Activated CD8-positive, alpha-beta T cell treated with anti-CD3 and anti-CD28 coated beads, Interleukin-2, amount 10 ng/mL, durations not matched to agents 7 days and 5 days (primary cell): ENCODE results near the gene C3orf70. TPM values are rescaled to one million over a fixed set of nuclear protein-coding genes. Genes with fewer than 3 reads are reported as not detected.

ENCODE experiments used
- ATAC-seq: fragments of 150-1000 bp; cut with Tn5 transposase; one replicate; pipeline ENCODE4 v1.10.0; 2021; ENCODE audit warnings: moderate library complexity
- CTCF ChIA-PET: fragments of 350-600 bp; sonication (Branson Sonifier 250); formaldehyde crosslinking; loops from one replicate; lab custom pipeline; 2021; ENCODE audit warnings: antibody characterized with exemption; lab: Charles Lee
- POLR2A ChIA-PET: fragments of 350-600 bp; sonication (Branson Sonifier 250); formaldehyde crosslinking; loops from one replicate; lab custom pipeline; 2021; ENCODE audit warnings: antibody characterized with exemption; lab: Charles Lee
- DNase-seq: peaks from one replicate; pipeline ENCODE4 v3.0.0-alpha.2; 2020
- H3K27ac Mint-ChIP-seq: one replicate; pipeline ENCODE4 v1.8.0; 2021; ENCODE audit warnings: mild to moderate bottlenecking, mixed read lengths
- H3K27me3 Mint-ChIP-seq: one replicate; pipeline ENCODE4 v1.8.0; 2021; ENCODE audit warnings: low read depth, mixed read lengths
- H3K36me3 Mint-ChIP-seq: one replicate; pipeline ENCODE4 v1.8.0; 2021; ENCODE audit warnings: low read depth, mixed read lengths
- H3K4me1 Mint-ChIP-seq: one replicate; pipeline ENCODE4 v1.8.0; 2021; ENCODE audit warnings: low read depth, mixed read lengths
- H3K4me3 Mint-ChIP-seq: one replicate; pipeline ENCODE4 v1.8.0; 2021; ENCODE audit warnings: mild to moderate bottlenecking, mixed read lengths
- H3K9me3 Mint-ChIP-seq: one replicate; pipeline ENCODE4 v1.8.0; 2022; ENCODE audit warnings: mixed read lengths; ENCODE audit not compliant: insufficient read depth
- total RNA-seq, 2 experiments: library from RNA; stranded (reverse); gene quantifications; one replicate each; pipeline ENCODE4 v1.2.3, GENCODE V29; 2021

C3orf70 gene
- total RNA-seq, 2 experiments from 2014 or later: 0.13 TPM; not detected in 1

DNA sequence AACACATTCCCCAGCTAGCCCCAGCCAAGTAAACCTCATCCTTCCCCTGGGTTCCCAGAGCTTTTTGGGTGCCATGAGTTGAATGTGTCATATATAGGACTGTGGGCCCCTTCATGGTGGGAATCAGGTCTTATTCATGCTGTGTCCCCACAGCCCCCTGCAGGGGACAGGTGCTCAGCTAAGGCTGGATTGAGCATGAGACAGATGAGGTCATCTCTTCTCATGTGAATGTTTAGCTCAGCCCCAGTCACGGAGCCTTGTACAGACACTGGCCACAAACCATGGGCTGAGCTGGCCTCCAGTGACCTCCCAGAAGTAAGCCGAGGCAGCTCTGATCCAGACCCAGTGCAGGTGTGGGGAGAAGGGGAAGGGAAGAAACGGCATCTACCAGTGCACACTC, 70.7 kb downstream of the C3orf70 start:
- H3K4me1 Mint-ChIP-seq: no peaks in the 10 kb centered on the region
- no peak for DNase-seq
- ChIA-PET CTCF (no interaction called here), POLR2A (no interaction called here)
- ATAC-seq: no peak
- no peaks in the 10 kb centered on the region for H3K9me3 Mint-ChIP-seq
- no peaks in the 10 kb centered on the region for H3K36me3 Mint-ChIP-seq
- no peak overlapping the region for H3K4me3 Mint-ChIP-seq
- no peak overlapping the region for H3K27ac Mint-ChIP-seq
- peaks cover 8% of the 10 kb centered on the region for H3K27me3 Mint-ChIP-seq

DNA sequence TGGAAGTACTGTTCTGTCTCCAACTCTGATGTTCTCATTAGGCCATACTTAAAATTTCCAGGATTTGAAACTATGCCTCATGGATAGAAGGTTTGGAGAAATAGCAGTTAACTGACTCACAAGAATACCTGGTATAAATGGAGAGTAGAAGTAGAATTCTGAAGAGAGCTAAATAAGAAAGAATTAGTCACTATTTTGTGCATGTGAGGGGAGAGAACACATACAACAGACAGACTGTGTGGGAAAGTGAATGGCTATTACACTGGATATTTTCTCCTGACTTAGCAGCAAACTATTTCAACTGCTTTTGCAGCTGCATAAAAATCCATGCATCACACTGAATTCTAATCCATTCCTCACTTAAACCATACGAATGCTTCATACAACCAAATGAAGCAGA, 71.3 kb downstream of the C3orf70 start:
- ChIA-PET POLR2A (no interaction called here), CTCF (no interaction called here)
- no peaks in the 10 kb centered on the region for H3K4me1 Mint-ChIP-seq
- ATAC-seq: no peak
- H3K36me3 Mint-ChIP-seq: no peaks in the 10 kb centered on the region
- DNase-seq: no peak
- no peak overlapping the region for H3K27ac Mint-ChIP-seq
- peaks cover 7% of the 10 kb centered on the region for H3K27me3 Mint-ChIP-seq
- H3K9me3 Mint-ChIP-seq: no peaks in the 10 kb centered on the region
- H3K4me3 Mint-ChIP-seq: no peak overlapping the region

DNA sequence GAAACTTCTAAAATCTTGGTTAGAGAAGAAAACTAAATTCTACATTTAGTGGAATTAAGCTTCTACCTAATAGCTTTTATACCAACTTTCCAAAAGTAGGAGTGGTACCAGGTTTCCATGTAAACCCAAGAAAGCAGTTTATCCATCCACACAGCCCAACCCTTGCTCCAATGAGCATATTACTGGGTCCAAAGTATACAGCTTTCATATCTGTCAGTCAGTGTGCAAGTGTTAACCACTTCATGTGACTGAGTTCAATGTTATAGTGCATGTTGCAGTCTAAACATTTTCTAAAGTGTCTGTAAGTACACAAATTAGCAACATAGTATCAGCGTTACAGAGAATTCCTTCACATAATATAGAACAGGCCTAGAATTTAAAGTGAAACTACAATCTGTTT, 73.2 kb downstream of the C3orf70 start:
- no peak for ATAC-seq
- Mint-ChIP-seq H3K27ac (no peak overlapping the region), H3K9me3 (no peaks in the 10 kb centered on the region), H3K4me1 (no peaks in the 10 kb centered on the region), H3K4me3 (no peak overlapping the region), H3K36me3 (no peaks in the 10 kb centered on the region), H3K27me3 (peaks cover 1% of the 10 kb centered on the region)
- ChIA-PET CTCF (no interaction called here), POLR2A (no interaction called here)
- no peak for DNase-seq

DNA sequence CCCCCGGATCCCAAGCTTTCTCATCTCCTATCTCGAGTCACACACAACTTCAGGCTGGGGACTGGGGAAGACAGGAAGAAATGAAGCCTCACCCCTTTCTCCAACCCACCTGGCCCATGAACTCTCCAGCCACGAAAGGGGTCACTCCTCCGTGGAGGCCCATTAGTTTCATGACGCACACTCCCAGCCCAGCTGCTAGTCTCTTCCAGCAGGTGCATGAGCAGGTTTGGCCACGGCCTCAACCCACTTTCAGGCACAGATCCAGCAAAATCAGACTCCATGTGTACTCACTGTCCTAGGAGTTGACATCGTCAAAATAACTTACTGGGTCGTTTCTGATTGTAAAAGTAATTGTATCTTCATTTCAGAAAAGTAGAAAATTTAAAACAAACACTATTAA, 76.6 kb downstream of the C3orf70 start:
- no peaks in the 10 kb centered on the region for H3K9me3 Mint-ChIP-seq
- no peak for ATAC-seq
- no peak overlapping the region for H3K4me3 Mint-ChIP-seq
- CTCF ChIA-PET: interaction anchor here (0.9 kb wide), 1 partner anchor 100 kb away, joined by 3 read pairs; no protein-coding TSS in a partner anchor
- no peak overlapping the region for H3K27ac Mint-ChIP-seq
- POLR2A ChIA-PET: no interaction called here
- H3K27me3 Mint-ChIP-seq: no peaks in the 10 kb centered on the region
- H3K36me3 Mint-ChIP-seq: no peaks in the 10 kb centered on the region
- H3K4me1 Mint-ChIP-seq: no peaks in the 10 kb centered on the region
- DNase-seq: no peak

GRCh38 chr3:185075547-185075946, 77.3 kb downstream of the C3orf70 start:
- Mint-ChIP-seq H3K27ac (no peak overlapping the region), H3K36me3 (no peaks in the 10 kb centered on the region), H3K4me3 (no peak overlapping the region), H3K9me3 (no peaks in the 10 kb centered on the region), H3K4me1 (no peaks in the 10 kb centered on the region), H3K27me3 (no peaks in the 10 kb centered on the region)
- no peak for DNase-seq
- ATAC-seq: no peak
- ChIA-PET CTCF (interaction anchor here (0.9 kb wide), 1 partner anchor 101 kb away, joined by 3 read pairs; no protein-coding TSS in a partner anchor), POLR2A (no interaction called here)

GRCh38 chr3:185071287-185071800, 81.5 kb downstream of the C3orf70 start:
- H3K4me1 Mint-ChIP-seq: no peaks in the 10 kb centered on the region
- CTCF ChIA-PET: no interaction called here
- POLR2A ChIA-PET: no interaction called here
- no peak overlapping the region for H3K4me3 Mint-ChIP-seq
- no peaks in the 10 kb centered on the region for H3K27me3 Mint-ChIP-seq
- H3K36me3 Mint-ChIP-seq: no peaks in the 10 kb centered on the region
- DNase-seq (no peak), ATAC-seq (no peak)
- no peaks in the 10 kb centered on the region for H3K9me3 Mint-ChIP-seq
- H3K27ac Mint-ChIP-seq: no peak overlapping the region

- Mint-ChIP-seq H3K36me3 (no peaks in the 10 kb centered on the region), H3K4me1 (no peaks in the 10 kb centered on the region), H3K27me3 (no peaks in the 10 kb centered on the region), H3K27ac (no peak overlapping the region), H3K4me3 (no peak overlapping the region), H3K9me3 (no peaks in the 10 kb centered on the region)
- ChIA-PET POLR2A (no interaction called here), CTCF (no interaction called here)
- ATAC-seq (no peak), DNase-seq (no peak)
These were observed 82.2 kb downstream of the C3orf70 start for GRCh38 chr3:185070491-185071286.

GRCh38 chr3:185069037-185070030, 83.5 kb downstream of the C3orf70 start:
- H3K4me1 Mint-ChIP-seq: no peaks in the 10 kb centered on the region
- no peaks in the 10 kb centered on the region for H3K9me3 Mint-ChIP-seq
- no peak for ATAC-seq
- ChIA-PET POLR2A (interaction anchor here (0.6 kb wide), 1 partner anchor 13 kb away, joined by 3 read pairs; no protein-coding TSS in a partner anchor), CTCF (interaction anchor here (0.8 kb wide), 1 partner anchor 78 kb away, joined by 3 read pairs; no protein-coding TSS in a partner anchor)
- no peak for DNase-seq
- no peaks in the 10 kb centered on the region for H3K27me3 Mint-ChIP-seq
- H3K4me3 Mint-ChIP-seq: no peak overlapping the region
- H3K36me3 Mint-ChIP-seq: no peaks in the 10 kb centered on the region
- H3K27ac Mint-ChIP-seq: no peak overlapping the region

- Mint-ChIP-seq H3K4me3 (no peak overlapping the region), H3K9me3 (no peaks in the 10 kb centered on the region), H3K36me3 (no peaks in the 10 kb centered on the region), H3K4me1 (no peaks in the 10 kb centered on the region), H3K27me3 (no peaks in the 10 kb centered on the region), H3K27ac (no peak overlapping the region)
- CTCF ChIA-PET: no interaction called here
- POLR2A ChIA-PET: no interaction called here
- ATAC-seq: no peak
- DNase-seq: peak; percentile 6
These were observed 85.7 kb downstream of the C3orf70 start for GRCh38 chr3:185067173-185067572.

DNA sequence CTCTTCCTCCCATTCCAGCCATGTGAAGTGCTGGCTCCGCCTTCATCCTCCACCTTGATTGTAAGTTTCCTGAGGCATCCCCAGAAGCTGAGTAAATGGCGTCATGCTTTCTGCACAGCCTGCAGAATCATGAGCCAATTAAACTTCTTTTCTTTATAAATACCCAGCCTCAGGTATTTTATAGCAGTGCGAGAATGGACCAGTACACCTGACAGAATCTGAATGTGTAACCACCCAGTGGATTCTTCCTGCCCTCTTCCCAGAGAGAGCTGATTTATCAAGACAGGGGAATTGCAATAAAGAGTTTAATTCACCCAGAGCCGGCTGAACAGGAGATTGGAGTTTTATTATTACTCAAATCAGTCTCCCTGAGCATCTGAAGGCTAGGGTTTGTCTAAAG, 86.6 kb downstream of the C3orf70 start:
- ChIA-PET POLR2A (no interaction called here), CTCF (no interaction called here)
- H3K36me3 Mint-ChIP-seq: no peaks in the 10 kb centered on the region
- H3K27ac Mint-ChIP-seq: no peak overlapping the region
- H3K9me3 Mint-ChIP-seq: no peaks in the 10 kb centered on the region
- H3K4me1 Mint-ChIP-seq: no peaks in the 10 kb centered on the region
- ATAC-seq (no peak), DNase-seq (no peak)
- no peak overlapping the region for H3K4me3 Mint-ChIP-seq
- H3K27me3 Mint-ChIP-seq: no peaks in the 10 kb centered on the region

DNA sequence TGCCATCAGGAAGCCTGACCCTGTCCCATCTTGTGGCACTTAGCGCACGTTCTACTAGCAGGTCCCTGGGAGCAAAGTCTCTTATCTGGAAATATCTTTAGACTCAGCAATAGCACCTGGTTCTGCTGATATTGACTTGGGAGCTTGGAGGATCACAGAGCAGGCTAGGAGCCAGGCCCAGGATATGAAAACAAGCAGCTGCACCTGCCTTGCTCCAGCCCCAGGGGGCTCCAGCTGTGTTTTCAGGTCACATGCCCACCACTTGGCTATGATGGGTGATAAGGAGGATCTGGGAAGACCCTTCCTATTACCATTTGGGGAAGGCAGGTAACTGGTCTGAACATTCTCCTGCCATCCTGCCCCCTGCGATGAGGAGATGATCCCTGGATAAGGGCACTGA, 87.8 kb downstream of the C3orf70 start:
- DNase-seq: no peak
- ChIA-PET POLR2A (no interaction called here), CTCF (no interaction called here)
- Mint-ChIP-seq H3K4me3 (no peak overlapping the region), H3K27ac (no peak overlapping the region), H3K4me1 (no peaks in the 10 kb centered on the region), H3K36me3 (no peaks in the 10 kb centered on the region), H3K9me3 (no peaks in the 10 kb centered on the region), H3K27me3 (no peaks in the 10 kb centered on the region)
- ATAC-seq: no peak

DNA sequence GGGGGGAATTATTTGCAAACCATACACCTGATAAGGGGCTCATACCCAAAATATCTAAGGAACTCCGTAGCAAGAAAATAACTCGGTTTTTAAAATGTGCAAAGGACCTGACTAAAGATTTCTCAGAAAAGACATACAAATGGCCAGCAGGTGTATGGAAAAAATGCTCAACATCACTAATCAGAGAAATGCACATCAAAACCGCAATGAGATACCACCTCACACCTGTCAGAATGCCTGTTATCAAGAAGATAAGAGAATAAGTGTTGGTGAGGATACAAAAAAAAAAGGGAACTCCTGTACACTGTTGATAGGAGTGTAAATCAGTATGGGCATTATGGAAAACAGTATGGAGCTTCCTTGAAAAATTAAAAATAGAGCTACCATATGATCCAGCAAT, 89.4 kb downstream of the C3orf70 start:
- H3K4me3 Mint-ChIP-seq: no peak overlapping the region
- H3K36me3 Mint-ChIP-seq: no peaks in the 10 kb centered on the region
- ATAC-seq (no peak), DNase-seq (no peak)
- H3K4me1 Mint-ChIP-seq: no peaks in the 10 kb centered on the region
- H3K27ac Mint-ChIP-seq: no peak overlapping the region
- POLR2A ChIA-PET: no interaction called here
- H3K27me3 Mint-ChIP-seq: no peaks in the 10 kb centered on the region
- CTCF ChIA-PET: no interaction called here
- H3K9me3 Mint-ChIP-seq: no peaks in the 10 kb centered on the region
